ENCODE results near the gene L3MBTL3.
A peak's percentile ranks its signal among the peaks of the same experiment; 100 is the strongest.

Gene L3MBTL3

DNA sequence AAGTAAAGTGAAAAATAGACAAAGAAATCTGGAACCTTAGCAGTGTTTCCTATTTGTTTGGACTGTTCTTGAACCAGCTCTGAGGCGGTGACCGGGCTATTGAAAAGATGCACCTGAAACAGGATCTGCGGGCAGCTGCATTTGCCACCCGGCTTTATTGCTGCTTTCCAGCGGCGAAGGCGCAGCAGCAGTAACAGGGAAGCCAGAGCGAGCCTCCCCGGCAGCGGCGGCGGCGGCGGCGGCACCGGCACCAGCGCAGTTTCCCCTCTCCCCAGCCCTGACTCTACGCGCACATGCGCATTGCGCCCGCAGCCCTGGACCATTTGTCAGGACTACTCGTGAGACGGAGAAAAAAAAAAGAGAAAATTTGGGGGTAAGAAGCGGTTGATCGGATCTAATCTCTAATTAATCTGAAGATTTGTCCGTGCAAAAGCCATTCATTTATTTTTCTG is at the start of gene L3MBTL3:
Gene L3MBTL3, plus strand, starts transcription at position 290 of the 452 bp plus-strand sequence. CDS start 24,119 bp downstream, outside the sequence.
- peak; percentile 71 to 83 for DNase-seq (ENCODE audit: extremely low read depth in 1 of 2, low read depth in 1 of 2)

GRCh38 chr6:129969064-129969463 is 49.3 kb upstream of the L3MBTL3 start:
- no peak for DNase-seq (ENCODE audit: extremely low read depth in 1 of 2, low read depth in 1 of 2)

GRCh38 chr6:129976110-129976509 is 42.3 kb upstream of the L3MBTL3 start:
- no peak for DNase-seq (ENCODE audit: extremely low read depth in 1 of 2, low read depth in 1 of 2)

DNA sequence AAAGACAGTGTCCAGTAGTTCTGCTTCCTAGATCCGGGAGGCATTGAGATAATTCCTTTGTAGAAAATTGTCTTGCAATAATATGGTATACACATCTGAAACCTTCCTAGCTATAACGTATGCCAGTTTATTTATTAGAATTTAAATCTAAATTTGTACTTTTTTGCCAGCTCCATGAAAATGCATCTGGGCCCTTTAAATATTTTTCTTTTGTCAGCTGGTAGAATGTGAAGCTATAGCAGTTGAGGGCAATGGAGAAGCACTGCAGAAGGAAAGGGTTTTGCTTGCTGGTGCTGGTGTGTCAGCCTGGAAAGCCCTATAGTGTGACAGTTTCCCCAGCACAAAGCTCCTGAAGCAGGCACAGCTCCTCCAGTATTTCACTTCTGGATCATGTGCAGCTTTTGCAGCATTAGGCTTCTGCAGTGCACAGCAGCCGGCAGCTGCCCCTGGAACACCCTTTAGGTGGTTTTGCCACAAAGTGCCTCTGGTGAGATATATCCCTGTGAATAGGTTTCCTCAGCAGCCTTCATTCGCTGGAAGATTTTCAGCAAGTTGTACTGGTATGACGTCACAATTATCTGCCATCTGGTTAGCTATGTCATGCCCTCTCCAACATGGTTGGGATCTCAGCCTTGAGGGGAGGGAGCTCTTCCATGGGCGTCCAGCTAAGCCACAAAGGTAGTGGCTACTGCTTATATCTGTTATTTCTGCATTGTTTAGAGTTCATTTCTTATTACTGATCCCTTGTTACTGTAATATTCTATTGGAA is 40.0 kb upstream of the L3MBTL3 start:
- no peak for DNase-seq (ENCODE audit: extremely low read depth in 1 of 2, low read depth in 1 of 2)

DNA sequence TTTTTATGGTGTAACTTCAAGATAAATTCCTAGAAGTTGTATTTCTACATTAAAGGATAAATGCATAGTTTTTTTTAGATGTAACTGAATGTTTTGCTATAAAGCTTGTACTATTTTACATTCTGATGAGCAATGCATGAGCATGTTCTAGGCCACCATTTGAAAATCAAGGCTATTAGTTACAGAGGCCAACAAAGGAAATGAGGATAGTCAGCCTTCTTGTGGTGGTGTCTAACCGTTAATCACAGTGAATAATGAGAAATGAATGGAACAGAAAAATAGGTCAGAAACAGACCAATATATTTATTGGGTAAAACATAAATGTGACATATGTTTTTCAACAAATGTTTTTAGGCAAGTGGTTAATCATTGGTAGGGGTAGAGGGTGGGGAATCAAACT is 37.6 kb upstream of the L3MBTL3 start:
- no peak for DNase-seq (ENCODE audit: extremely low read depth in 1 of 2, low read depth in 1 of 2)

DNA sequence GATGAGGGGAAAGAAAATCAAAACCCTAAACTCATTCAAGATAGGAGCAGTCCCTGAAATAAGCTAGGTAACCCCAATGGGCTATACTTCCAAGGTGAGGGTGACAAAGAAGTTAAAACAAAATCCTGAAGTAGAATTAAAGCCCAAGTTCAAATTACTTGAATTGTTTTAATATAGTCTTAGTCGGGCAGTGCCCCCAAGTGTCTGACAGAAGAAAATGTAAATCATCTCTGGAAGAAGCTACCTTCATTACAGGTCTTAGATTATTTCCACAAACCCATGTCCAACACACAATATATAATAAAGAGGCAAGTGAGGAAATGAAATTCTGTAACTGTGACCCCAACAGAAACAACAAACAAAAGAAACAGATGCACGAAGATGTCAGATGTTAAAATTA is 36.8 kb upstream of the L3MBTL3 start:
- DNase-seq (ENCODE audit: extremely low read depth in 1 of 2, low read depth in 1 of 2): no peak

DNA sequence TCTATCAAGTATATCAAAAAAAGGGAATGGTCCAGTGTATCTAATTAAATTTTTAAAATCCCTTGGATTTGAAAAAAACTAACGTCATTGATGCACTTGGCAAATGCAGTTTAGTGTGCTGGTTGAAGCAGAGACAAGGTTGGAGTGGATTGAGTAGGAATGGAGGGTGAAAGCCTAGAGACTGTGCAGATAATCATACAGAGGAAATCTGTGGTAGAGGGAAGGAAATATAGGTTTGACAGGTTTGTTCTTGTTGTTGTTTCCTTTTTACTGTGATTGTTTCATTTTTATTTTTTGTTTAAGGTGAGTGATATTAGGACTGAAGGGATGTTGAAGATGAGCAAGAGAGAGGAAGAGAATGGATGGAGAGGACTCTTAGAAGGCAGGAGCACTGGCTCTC is 29.0 kb upstream of the L3MBTL3 start:
- DNase-seq (ENCODE audit: extremely low read depth in 1 of 2, low read depth in 1 of 2): no peak

- DNase-seq (ENCODE audit: extremely low read depth in 1 of 2, low read depth in 1 of 2): no peak
Observed at GRCh38 chr6:129992881-129993280, 25.5 kb upstream of the L3MBTL3 start.

DNA sequence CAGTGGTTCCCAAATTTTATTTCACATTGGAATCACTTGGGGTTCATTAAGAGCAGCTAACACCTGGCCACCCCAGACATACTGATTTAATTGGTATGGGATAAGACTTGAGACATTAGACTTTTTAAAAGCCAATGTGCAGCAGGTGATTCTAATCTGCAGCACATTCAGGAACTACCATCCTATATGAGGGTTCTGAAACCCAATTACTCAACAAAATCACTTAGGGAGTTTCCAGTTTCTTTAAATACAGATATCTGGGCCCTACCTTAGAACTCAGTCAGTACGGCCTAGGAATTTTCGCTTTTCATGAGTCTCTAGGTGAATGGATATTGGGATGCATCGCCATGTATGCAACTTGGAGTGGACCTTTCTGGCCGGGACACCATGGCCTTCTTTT is 24.0 kb upstream of the L3MBTL3 start:
- no peak for DNase-seq (ENCODE audit: extremely low read depth in 1 of 2, low read depth in 1 of 2)

- DNase-seq (ENCODE audit: extremely low read depth in 1 of 2, low read depth in 1 of 2): no peak
Observed at GRCh38 chr6:129996387-129996786, 22.0 kb upstream of the L3MBTL3 start.

GRCh38 chr6:130000526-130001421 is 17.6 kb upstream of the L3MBTL3 start:
- DNase-seq (ENCODE audit: extremely low read depth in 1 of 2, low read depth in 1 of 2): no peak

DNA sequence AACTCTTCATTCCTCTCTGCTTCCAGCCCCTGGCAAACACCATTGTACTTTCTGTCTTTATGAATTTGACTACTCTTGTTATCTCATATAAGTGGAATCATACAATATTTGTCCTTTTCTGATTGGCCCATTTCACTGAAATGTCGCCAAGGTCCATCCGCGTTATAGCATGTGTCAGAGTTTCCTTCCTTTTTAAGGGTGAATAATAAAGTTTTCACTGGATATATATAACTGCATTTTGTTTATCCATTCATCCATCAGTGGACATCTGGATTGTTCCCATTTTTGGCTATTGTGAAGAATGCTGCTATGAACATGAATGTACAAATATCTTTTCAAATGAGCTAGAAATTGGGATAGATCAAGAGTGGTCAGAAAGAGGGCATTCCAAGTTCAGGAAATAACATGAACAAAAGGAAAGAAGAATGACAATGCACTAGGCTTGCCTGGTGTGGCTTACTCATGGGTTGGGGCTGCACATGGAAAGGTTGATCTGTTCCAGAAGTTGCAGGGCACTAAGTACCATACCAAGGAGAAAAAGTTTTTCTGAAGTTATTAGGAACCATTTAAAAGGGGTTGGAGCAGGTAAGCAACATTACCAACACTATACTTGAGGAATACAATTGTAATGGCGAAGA is 10.0 kb upstream of the L3MBTL3 start:
- no peak for DNase-seq (ENCODE audit: extremely low read depth in 1 of 2, low read depth in 1 of 2)

DNA sequence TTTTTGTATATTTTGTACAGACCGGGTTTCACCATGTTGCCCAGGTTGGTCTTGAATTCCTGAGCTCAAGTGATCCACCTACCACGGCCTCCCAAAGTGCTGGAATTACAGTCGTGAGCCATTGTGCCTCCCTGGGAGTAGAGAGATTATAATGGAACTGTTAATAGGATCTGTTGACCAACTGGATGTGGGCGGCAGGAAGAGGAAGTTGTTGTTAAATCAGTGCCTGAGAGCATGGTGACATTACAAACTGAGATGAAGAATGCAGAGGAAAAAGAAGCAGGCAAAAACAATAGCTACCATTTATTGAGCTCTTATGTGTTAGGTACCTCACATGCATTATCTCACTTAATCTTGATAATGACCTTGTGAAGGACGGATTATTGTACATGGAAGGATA is 9.2 kb upstream of the L3MBTL3 start:
- no peak for DNase-seq (ENCODE audit: extremely low read depth in 1 of 2, low read depth in 1 of 2)

- no peak for DNase-seq (ENCODE audit: extremely low read depth in 1 of 2, low read depth in 1 of 2)
Observed at GRCh38 chr6:130010387-130010786, 8.0 kb upstream of the L3MBTL3 start.

- no peak for DNase-seq (ENCODE audit: extremely low read depth in 1 of 2, low read depth in 1 of 2)
Observed at GRCh38 chr6:130012728-130013127, 5.7 kb upstream of the L3MBTL3 start.

- peak in 1 of 2 donors; percentile 15 for DNase-seq (ENCODE audit: extremely low read depth in 1 of 2, low read depth in 1 of 2)
Observed at GRCh38 chr6:130018744-130019325, 454 bp downstream of the L3MBTL3 start.

DNA sequence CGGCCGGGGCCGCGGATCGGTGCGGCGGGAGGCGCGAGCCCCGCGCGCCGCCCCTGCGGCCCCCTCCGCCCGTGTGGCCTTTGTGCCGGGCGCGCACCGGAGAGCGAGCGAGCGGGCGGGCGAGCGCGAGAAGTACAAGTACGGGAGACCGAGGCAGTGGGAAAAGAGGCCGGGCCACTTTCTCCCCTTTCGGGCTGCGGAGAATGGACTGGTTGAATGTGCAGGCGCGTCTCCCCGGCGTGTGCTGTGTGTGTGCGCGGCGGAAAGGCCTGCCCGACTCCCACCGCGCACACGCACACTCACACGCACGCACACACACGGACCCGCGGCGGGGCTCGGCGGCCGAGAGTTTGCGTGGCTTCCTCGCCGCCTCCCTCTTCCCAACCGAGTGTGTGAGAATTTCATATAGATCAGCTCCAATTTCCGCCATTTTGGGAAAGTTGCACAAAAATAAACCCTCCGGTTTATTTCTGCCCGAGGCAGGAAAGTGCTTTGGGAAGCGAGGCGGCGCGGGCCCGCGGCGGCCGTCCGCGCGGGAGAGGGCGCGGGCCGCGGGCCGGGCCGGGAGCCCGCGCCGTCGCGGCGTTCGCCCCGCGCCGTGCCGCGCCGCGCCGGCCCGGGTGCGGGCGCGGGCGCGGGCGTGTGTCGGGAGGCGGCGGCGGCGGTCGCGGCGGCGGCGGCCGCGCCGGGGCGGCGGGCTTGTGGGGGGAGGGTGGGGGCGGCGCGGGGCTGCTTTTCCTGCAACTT is 1.1 kb downstream of the L3MBTL3 start:
- peak in 1 of 2 donors; percentile 24 for DNase-seq (ENCODE audit: extremely low read depth in 1 of 2, low read depth in 1 of 2)

GRCh38 chr6:130020073-130020906 is 1.9 kb downstream of the L3MBTL3 start:
- peak in 1 of 2 donors; percentile 15 for DNase-seq (ENCODE audit: extremely low read depth in 1 of 2, low read depth in 1 of 2)

DNA sequence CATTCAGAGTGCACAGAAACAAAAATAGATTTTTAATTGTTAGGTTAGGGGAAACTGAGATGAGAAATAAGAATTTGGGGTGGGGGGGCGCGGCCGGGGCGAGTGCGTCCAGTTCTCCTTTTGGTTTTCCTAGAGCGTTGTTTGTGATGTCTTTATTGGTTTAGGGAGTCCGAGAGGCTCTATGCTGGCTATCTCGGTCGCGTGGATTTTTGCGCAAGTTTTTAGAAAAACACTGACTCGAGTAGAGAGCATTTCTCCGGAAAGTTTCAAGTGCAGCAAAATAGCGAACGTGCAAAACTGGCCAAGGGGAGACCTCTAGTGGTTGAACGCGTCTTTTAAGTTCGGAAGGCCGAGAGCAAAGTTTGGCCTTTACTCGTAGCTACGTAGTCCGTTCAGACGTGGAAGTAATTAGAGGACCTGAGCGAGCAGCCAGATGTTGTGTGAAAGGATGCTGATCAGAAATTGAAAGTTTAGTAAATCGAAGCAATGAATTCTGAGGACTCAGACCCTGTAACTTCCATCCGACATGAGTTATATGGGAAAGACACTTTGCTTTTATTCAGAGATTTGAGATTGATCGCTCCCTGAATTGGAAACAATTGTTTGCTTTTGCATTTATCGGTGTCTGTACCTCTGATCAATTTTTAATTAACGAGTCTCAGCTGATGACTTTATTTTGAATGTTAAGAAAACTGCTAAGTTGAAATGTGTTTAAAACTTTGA is 2.7 kb downstream of the L3MBTL3 start:
- DNase-seq (ENCODE audit: extremely low read depth in 1 of 2, low read depth in 1 of 2): peak; percentile 55 to 61
